ENCODE data around the gene PRCC. TPM values are rescaled to one million over a fixed set of nuclear protein-coding genes. Genes with fewer than 3 reads are reported as not detected.

Gene PRCC
- total RNA-seq, 4 donors from 2014 or later = 25.1 to 44.6 (median 30.8) TPM

GRCh38 chr1:156828400-156829124, 61.2 kb downstream of the PRCC start:
- Histone ChIP-seq H3K9me3 (no peaks in the 10 kb centered on the region), H3K27ac (no peak overlapping the region), H3K4me1 (no peaks in the 10 kb centered on the region), H3K27me3 (peaks cover 0 to 9% of the 10 kb centered on the region in 2 donors), H3K4me3 (no peak overlapping the region), H3K36me3 (no peaks in the 10 kb centered on the region)
- DNase-seq (ENCODE audit: low spot score in 2 of 2) = no peak
- WGBS, 2 donors = 63 to 70% methylated on average over 18 of the region's 18 CpGs
- TF ChIP-seq EP300 (IDR thresholded peaks at IDR 0.05) (no peak), CTCF (IDR thresholded peaks at IDR 0.05) (no peak), POLR2A (IDR thresholded peaks at IDR 0.05) (no peak)

- Histone ChIP-seq H3K27me3 (peaks cover 0 to 29% of the 10 kb centered on the region in 2 donors), H3K36me3 (no peaks in the 10 kb centered on the region), H3K4me1 (no peaks in the 10 kb centered on the region), H3K9me3 (no peaks in the 10 kb centered on the region), H3K4me3 (no peak overlapping the region), H3K27ac (no peak overlapping the region)
- TF ChIP-seq EP300 (IDR thresholded peaks at IDR 0.05) (no peak), CTCF (IDR thresholded peaks at IDR 0.05) (no peak), POLR2A (IDR thresholded peaks at IDR 0.05) (no peak)
- no peak for DNase-seq (ENCODE audit: low spot score in 2 of 2)
- 54 to 58% methylated on average over 5 of the region's 5 CpGs for WGBS, 2 donors
These were observed 65.1 kb downstream of the PRCC start for GRCh38 chr1:156832434-156832833.

- DNase-seq (ENCODE audit: low spot score in 2 of 2) = no peak
These were observed 66.3 kb downstream of the PRCC start for GRCh38 chr1:156833603-156834002.

GRCh38 chr1:156834322-156834721, 67.0 kb downstream of the PRCC start:
- no peaks in the 10 kb centered on the region for H3K4me1 ChIP-seq
- no peak overlapping the region for H3K4me3 ChIP-seq
- H3K27ac ChIP-seq = no peak overlapping the region
- DNase-seq (ENCODE audit: low spot score in 2 of 2) = no peak
- peaks cover 0 to 35% of the 10 kb centered on the region in 2 donors for H3K27me3 ChIP-seq
- no peak for TF ChIP-seq EP300 (IDR thresholded peaks at IDR 0.05)
- no peak for TF ChIP-seq POLR2A (IDR thresholded peaks at IDR 0.05)
- TF ChIP-seq CTCF (IDR thresholded peaks at IDR 0.05) = no peak
- no peaks in the 10 kb centered on the region for H3K9me3 ChIP-seq
- 68 to 70% methylated on average over 3 of the region's 3 CpGs for WGBS, 2 donors
- H3K36me3 ChIP-seq = no peaks in the 10 kb centered on the region

More at GRCh38 chr1:156833603-156834002, 66.3 kb downstream of the PRCC start:
- Histone ChIP-seq H3K27me3 (peaks cover 0 to 30% of the 10 kb centered on the region in 2 donors), H3K4me3 (no peak overlapping the region), H3K9me3 (no peaks in the 10 kb centered on the region), H3K4me1 (no peaks in the 10 kb centered on the region), H3K27ac (no peak overlapping the region), H3K36me3 (no peaks in the 10 kb centered on the region)
- TF ChIP-seq POLR2A (IDR thresholded peaks at IDR 0.05) (no peak), CTCF (IDR thresholded peaks at IDR 0.05) (no peak), EP300 (IDR thresholded peaks at IDR 0.05) (no peak)
- WGBS, 2 donors = 57 to 62% methylated on average over 2 of the region's 2 CpGs

- no peak for TF ChIP-seq POLR2A (IDR thresholded peaks at IDR 0.05)
- no peak for TF ChIP-seq CTCF (IDR thresholded peaks at IDR 0.05)
- no peak for TF ChIP-seq EP300 (IDR thresholded peaks at IDR 0.05)
- Histone ChIP-seq H3K9me3 (no peaks in the 10 kb centered on the region), H3K4me3 (no peak overlapping the region), H3K36me3 (no peaks in the 10 kb centered on the region), H3K27me3 (peaks cover 0 to 44% of the 10 kb centered on the region in 2 donors), H3K4me1 (no peaks in the 10 kb centered on the region), H3K27ac (no peak overlapping the region)
- no peak for DNase-seq (ENCODE audit: low spot score in 2 of 2)
- 68 to 73% methylated on average over 5 of the region's 5 CpGs for WGBS, 2 donors
These were observed 68.8 kb downstream of the PRCC start for GRCh38 chr1:156836041-156836654.
